Body of pancreas (tissue), 4 donors: ENCODE results near the gene ZNF124. TPM values are rescaled to one million over a fixed set of nuclear protein-coding genes. Genes with fewer than 3 reads are reported as not detected.
A peak's percentile ranks its signal among the peaks of the same experiment; 100 is the strongest.

Experiments
- ATAC-seq: fragments of 150-250 bp; one replicate; pipeline ENCODE4 v1.9.1; 2016
- DNase-seq, 4 donors: peaks; one replicate each; pipeline ENCODE4 v3.0.0-alpha.2; 2019
- H3K27ac ChIP-seq, 4 donors: fragments of 200-600 bp; sonication (generic); 1 replicate in 3 of 4; 2 replicates in 1 of 4; pipeline versions ENCODE4 v1.5.1 to v1.6.1; 2016 to 2019; ENCODE audit warnings: mild to moderate bottlenecking in 1 of 4, mixed read lengths in 1 of 4, moderate library complexity in 1 of 4
- H3K27me3 ChIP-seq, 2 donors: fragments of 200-600 bp; sonication (generic); one replicate each; pipeline ENCODE4 v1.6.0; 2016; ENCODE audit warnings: mild to moderate bottlenecking in 1 of 2
- H3K36me3 ChIP-seq, 2 donors: fragments of 200-600 bp; sonication (generic); replicated peaks in 1 of 2; 2 replicates each; pipeline ENCODE4 v1.5.1; 2016; ENCODE audit warnings: low read depth in 2 of 2; ENCODE audit not compliant: insufficient read depth in 1 of 2
- H3K4me1 ChIP-seq: fragments of 200-600 bp; sonication (generic); one replicate; pipeline ENCODE4 v1.6.0; 2016
- H3K4me3 ChIP-seq, 2 donors: fragments of 200-600 bp; sonication (generic); 1 replicate in 1 of 2; 2 replicates in 1 of 2; pipeline ENCODE4 v1.5.1; 2016 to 2019
- H3K9me3 ChIP-seq, 3 donors: fragments of 200-600 bp; sonication (generic); 1 replicate in 2 of 3; 2 replicates in 1 of 3; pipeline ENCODE4 v1.5.1; 2016
- POLR2A ChIP-seq, 3 donors: fragments of 450-650 bp; IDR thresholded peaks; one replicate each; pipeline ENCODE4 v1.6.1; 2016; ENCODE audit warnings: antibody characterized with exemption in 3 of 3, mild to moderate bottlenecking in 2 of 3
- WGBS, 2 donors: methylation state at CpG; one replicate each; pipeline ENCODE4 v1.1.5; 2017; 5-methylcytosine and 5-hydroxymethylcytosine counted together
- intact Hi-C: fragments of 100-400 bp; cut with DNase I; formaldehyde crosslinking; loops from one replicate; pipeline ENCODE4 v1.15.1; 2023
- total RNA-seq, 2 donors: library from RNA; depleted of rRNA; stranded (reverse); fragments of >200 nt; gene quantifications; one replicate each; pipeline ENCODE4 v1.1.0, GENCODE V29; 2016
- TF ChIP-seq, protein P1 (sequence below), 7 experiments: fragments of 450-650 bp in 4 of 7; fragments of 200-600 bp in 3 of 7; sonication (generic) in 3 of 7; IDR thresholded peaks; one replicate each; pipeline ENCODE4 v1.5.1; 2016 to 2019; ENCODE audit warnings: antibody characterized with exemption in 7 of 7

The ZNF124 gene
- total RNA-seq, 2 donors from 2014 or later = 20.8 to 32.4 TPM

DNA sequence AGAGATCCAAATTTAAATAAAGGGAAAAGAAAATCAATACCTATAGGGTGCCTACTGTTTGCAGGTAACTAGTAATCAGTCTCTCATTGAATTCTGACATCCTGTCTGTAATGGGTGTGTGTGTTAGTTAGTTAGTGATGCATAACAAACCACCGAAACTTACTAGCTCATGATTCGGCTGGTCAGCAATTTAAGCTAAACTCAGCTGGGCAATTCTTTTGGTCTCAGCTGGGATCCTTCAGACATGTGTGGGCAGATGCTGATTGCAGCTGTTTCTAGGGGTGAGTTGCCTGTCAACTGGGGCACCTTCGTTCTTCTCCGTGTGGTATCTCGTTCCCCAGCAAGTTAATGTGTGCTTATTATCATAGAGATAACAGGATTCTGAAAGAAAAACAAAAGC lies 40.2 kb upstream of the ZNF124 start:
- H3K4me3 ChIP-seq = no peak overlapping the region
- no peak overlapping the region for H3K27ac ChIP-seq
- H3K9me3 ChIP-seq = no peaks in the 10 kb centered on the region
- WGBS, 2 donors = 52 to 56% methylated on average over 5 of the region's 5 CpGs
- H3K36me3 ChIP-seq = no peaks in the 10 kb centered on the region
- intact Hi-C loops = no loop called here
- TF ChIP-seq, protein P1, sequence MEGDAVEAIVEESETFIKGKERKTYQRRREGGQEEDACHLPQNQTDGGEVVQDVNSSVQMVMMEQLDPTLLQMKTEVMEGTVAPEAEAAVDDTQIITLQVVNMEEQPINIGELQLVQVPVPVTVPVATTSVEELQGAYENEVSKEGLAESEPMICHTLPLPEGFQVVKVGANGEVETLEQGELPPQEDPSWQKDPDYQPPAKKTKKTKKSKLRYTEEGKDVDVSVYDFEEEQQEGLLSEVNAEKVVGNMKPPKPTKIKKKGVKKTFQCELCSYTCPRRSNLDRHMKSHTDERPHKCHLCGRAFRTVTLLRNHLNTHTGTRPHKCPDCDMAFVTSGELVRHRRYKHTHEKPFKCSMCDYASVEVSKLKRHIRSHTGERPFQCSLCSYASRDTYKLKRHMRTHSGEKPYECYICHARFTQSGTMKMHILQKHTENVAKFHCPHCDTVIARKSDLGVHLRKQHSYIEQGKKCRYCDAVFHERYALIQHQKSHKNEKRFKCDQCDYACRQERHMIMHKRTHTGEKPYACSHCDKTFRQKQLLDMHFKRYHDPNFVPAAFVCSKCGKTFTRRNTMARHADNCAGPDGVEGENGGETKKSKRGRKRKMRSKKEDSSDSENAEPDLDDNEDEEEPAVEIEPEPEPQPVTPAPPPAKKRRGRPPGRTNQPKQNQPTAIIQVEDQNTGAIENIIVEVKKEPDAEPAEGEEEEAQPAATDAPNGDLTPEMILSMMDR (IDR thresholded peaks at IDR 0.05) = no peak
- DNase-seq (no peak), ATAC-seq (no peak)
- no peaks in the 10 kb centered on the region for H3K27me3 ChIP-seq
- H3K4me1 ChIP-seq = peaks cover 20% of the 10 kb centered on the region

DNA sequence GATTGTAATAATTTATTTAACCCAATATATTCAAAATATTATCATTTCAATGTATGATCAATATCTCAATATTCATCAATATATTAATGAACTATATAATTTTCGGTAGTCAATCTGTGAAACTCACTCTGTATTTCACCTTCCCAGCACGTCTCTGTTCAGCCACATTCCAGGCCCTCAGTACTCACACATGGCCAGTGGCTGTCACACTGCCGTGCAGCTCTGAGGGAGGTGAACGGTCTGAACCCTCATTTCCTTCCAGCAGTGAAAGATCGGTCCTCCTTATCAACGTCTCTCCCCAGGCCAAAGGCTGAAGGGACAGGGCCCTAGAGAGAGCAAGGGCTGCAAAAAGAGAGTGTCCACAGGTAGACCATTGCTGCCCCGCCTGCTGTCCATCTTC lies 39.5 kb upstream of the ZNF124 start:
- H3K4me1 ChIP-seq = peaks cover 20% of the 10 kb centered on the region
- TF ChIP-seq, protein P1 (IDR thresholded peaks at IDR 0.05) = no peak
- no peak for TF ChIP-seq POLR2A (IDR thresholded peaks at IDR 0.05)
- WGBS, 2 donors = 49 to 56% methylated on average over 7 of the region's 7 CpGs
- H3K36me3 ChIP-seq = no peaks in the 10 kb centered on the region
- no peaks in the 10 kb centered on the region for H3K9me3 ChIP-seq
- ATAC-seq (no peak), DNase-seq (no peak)
- no peak overlapping the region for H3K4me3 ChIP-seq
- H3K27me3 ChIP-seq = no peaks in the 10 kb centered on the region
- H3K27ac ChIP-seq = peak overlapping the region in 1 of 4 donors; percentile 93
- intact Hi-C loops = no loop called here

GRCh38 chr1:247210376-247211117 lies 38.7 kb upstream of the ZNF124 start:
- no peaks in the 10 kb centered on the region for H3K36me3 ChIP-seq
- peak overlapping the region; percentile 94 to 96 for H3K4me3 ChIP-seq
- intact Hi-C loops = no loop called here
- H3K27ac ChIP-seq = peak overlapping the region; percentile 57 to 93 (median 84)
- WGBS, 2 donors = 0 to 1% methylated on average over 14 to 49 of the region's 49 CpGs
- H3K4me1 ChIP-seq = peaks cover 20% of the 10 kb centered on the region
- DNase-seq (peak; percentile 99), ATAC-seq (peak; percentile 100)
- peak; percentile 72 to 94 (median 92) for TF ChIP-seq POLR2A (IDR thresholded peaks at IDR 0.05)
- TF ChIP-seq, protein P1 (IDR thresholded peaks at IDR 0.05) = no peak
- H3K27me3 ChIP-seq = no peaks in the 10 kb centered on the region
- no peaks in the 10 kb centered on the region for H3K9me3 ChIP-seq

DNA sequence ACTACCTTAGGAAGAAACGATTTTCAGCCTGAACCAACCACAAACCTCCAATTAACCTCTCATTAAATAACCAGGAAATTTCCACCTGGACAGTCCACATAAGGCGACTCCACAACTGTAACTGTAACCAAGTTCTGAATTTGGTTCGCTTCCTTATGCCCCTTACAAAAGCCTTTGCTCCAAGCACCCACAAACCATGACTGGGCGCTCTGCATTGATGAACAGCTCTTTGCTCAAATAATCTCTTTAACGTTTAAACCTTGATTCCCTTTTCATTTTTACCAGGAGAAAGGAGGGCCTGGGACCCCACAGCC lies 38.2 kb upstream of the ZNF124 start:
- TF ChIP-seq, protein P1 (IDR thresholded peaks at IDR 0.05) = no peak
- no peak for TF ChIP-seq POLR2A (IDR thresholded peaks at IDR 0.05)
- Histone ChIP-seq H3K4me1 (peaks cover 20% of the 10 kb centered on the region), H3K9me3 (no peaks in the 10 kb centered on the region), H3K27ac (peak overlapping the region in 3 of 4 donors; percentile 77 to 93 (median 90)), H3K36me3 (no peaks in the 10 kb centered on the region), H3K4me3 (peak overlapping the region; percentile 94 to 96), H3K27me3 (no peaks in the 10 kb centered on the region)
- intact Hi-C loops = no loop called here
- DNase-seq (no peak), ATAC-seq (peak; percentile 3)
- 0 to 1% methylated on average over 5 of the region's 5 CpGs for WGBS, 2 donors

DNA sequence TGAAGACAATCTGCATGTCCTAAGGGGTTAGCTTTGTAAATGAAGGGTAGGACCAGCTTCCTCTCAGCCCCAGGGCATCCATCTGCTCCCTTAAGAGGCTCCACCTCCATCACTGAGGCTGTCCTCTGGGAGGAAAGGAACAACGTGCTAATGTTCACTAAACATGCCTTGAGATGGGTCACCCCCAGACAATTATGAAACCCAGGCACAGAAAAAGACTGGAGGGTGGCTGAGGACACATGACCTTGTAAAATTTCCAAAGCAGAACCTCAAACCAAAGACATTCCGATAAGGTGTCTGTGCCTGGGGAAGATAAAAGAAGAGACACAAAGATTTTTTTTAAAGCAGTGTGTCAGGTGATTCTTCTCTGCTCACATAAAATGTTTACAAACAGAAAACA lies 37.6 kb upstream of the ZNF124 start:
- H3K4me3 ChIP-seq = no peak overlapping the region
- no peak overlapping the region for H3K27ac ChIP-seq
- ATAC-seq = no peak
- H3K36me3 ChIP-seq = no peaks in the 10 kb centered on the region
- TF ChIP-seq, protein P1 (IDR thresholded peaks at IDR 0.05) = no peak
- no peak for TF ChIP-seq POLR2A (IDR thresholded peaks at IDR 0.05)
- WGBS, 2 donors = 6 to 15% methylated on average over 2 of the region's 2 CpGs
- intact Hi-C loops = no loop called here
- no peak for DNase-seq
- H3K4me1 ChIP-seq = peaks cover 20% of the 10 kb centered on the region
- H3K9me3 ChIP-seq = no peaks in the 10 kb centered on the region
- H3K27me3 ChIP-seq = no peaks in the 10 kb centered on the region
